ENCODE measurements around the gene MRPS27.

MRPS27 gene

GRCh38 chr5:72170101-72170500 lies 149.9 kb downstream of the MRPS27 start:
- no peak overlapping the region for H3K27ac ChIP-seq
- H3K4me1 ChIP-seq (ENCODE audit: control insufficient read depth in 1 of 2, insufficient read depth in 1 of 2, low read depth in 1 of 2, low read length in 1 of 2): no peaks in the 10 kb centered on the region
- H3K27me3 ChIP-seq: peaks cover 65% of the 10 kb centered on the region
- no peak overlapping the region for H3K4me3 ChIP-seq (ENCODE audit: low read depth in 1 of 2, low read length in 1 of 2)
- H3K36me3 ChIP-seq: no peaks in the 10 kb centered on the region
- no peak for TF ChIP-seq CTCF (IDR thresholded peaks at IDR 0.05)
- no peaks in the 10 kb centered on the region for H3K9me3 ChIP-seq
